Left ventricle myocardium inferior (tissue), 1 donor: ENCODE data around the gene PRR35. TPM values are rescaled to one million over a fixed set of nuclear protein-coding genes. Genes with fewer than 3 reads are reported as not detected.
A peak's percentile ranks its signal among the peaks of the same experiment; 100 is the strongest.

Source experiments
- DNase-seq: peaks from one replicate; pipeline ENCODE4 v3.0.0-alpha.2; 2020
- H3K27ac ChIP-seq: fragments of 200-600 bp; replicated peaks from 2 replicates; pipeline ENCODE4 v1.8.0; 2021
- H3K27me3 ChIP-seq: fragments of 200-600 bp; 2 replicates; pipeline ENCODE4 v1.8.0; 2021; ENCODE audit warnings: low read depth
- H3K36me3 ChIP-seq: fragments of 200-600 bp; 2 replicates; pipeline ENCODE4 v1.8.0; 2021
- H3K4me1 ChIP-seq: fragments of 200-600 bp; 2 replicates; pipeline ENCODE4 v1.8.0; 2021
- H3K4me3 ChIP-seq: fragments of 200-600 bp; 2 replicates; pipeline ENCODE4 v1.8.0; 2021; ENCODE audit warnings: mild to moderate bottlenecking, moderate library complexity
- H3K9me3 ChIP-seq: fragments of 200-600 bp; replicated peaks from 2 replicates; pipeline ENCODE4 v1.8.0; 2021
- CTCF ChIP-seq: fragments of 200-600 bp; IDR thresholded peaks from 2 replicates; pipeline ENCODE4 v1.8.0; 2021; ENCODE audit warnings: antibody characterized with exemption, mild to moderate bottlenecking, borderline replicate concordance
- intact Hi-C: fragments of 100-400 bp; cut with micrococcal nuclease; formaldehyde crosslinking; loops from one replicate; pipeline ENCODE4 v1.11.0; 2022
- total RNA-seq: library from RNA; stranded (reverse); fragmentation: NEBNext Ultra II Directional; extraction: Animal tissue kit (Norgen Biotek cat#: 25700); gene quantifications from one replicate; pipeline ENCODE4 v1.2.1, GENCODE V29; 2021
- donor health status: DM: no; HTN: yes; CAD: no; lungs with severe emphysema.

Gene PRR35
- total RNA-seq, 1 donor from 2014 or later: not detected

DNA sequence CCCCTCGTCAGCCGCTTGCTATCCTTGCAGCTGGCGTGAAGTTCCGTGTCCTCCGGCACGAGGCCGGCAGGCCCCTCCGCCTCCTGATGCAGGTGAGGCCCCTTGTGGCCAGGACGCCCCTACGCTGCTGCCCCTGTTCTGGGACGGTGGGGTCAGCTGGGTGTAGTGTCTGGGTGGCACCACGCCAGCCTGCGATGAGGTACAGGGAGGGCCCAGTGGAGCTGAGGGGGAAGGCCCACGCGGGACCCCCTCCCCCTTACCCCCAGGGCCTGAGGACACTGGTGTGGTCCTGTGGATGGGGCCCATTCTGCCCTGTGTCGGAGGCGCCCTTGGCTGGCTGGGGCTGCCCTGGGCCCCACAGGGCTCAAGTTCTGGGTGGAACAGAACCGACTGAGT lies 22.0 kb downstream of the PRR35 start:
- Histone ChIP-seq H3K4me3 (no peak overlapping the region), H3K27ac (no peak overlapping the region), H3K36me3 (no peaks in the 10 kb centered on the region), H3K27me3 (no peaks in the 10 kb centered on the region), H3K9me3 (no peaks in the 10 kb centered on the region), H3K4me1 (peaks cover 28% of the 10 kb centered on the region)
- DNase-seq: no peak
- TF ChIP-seq CTCF: no peak
- intact Hi-C loops: no loop called here

DNA sequence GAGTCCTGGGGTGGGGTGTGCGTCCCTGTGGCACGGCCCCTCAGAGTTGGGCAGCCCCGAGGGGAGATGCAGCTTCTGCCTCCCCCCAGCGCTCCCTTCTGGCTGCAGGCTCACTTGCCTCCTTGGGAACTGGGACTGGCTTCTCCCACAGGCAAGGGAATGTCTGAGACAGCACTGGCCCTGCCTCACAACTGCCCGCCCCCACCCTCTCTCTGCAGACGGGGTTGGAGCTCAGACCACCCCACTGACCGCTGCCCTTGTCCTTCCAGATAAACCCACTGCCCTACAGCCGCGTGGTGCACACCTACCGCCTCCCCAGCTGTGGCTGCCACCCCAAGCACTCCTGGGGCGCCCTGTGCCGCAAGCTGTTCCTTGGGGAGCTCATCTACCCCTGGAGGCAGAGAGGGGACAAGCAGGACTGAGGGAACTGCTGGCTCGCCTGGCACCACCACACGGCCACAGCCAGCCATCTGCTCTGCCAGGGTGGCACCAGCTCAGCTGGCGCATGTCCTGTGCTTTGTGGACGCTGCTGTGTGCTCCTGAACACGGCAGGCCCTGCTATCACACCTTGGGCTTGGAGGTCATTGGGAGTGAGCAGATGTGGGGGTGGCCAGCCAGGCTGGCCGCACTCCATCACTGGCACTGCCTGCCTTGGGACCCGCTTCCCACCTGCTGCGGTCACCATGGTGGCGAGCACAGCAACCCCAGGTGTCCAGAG lies 22.6 kb downstream of the PRR35 start:
- H3K27ac ChIP-seq: no peak overlapping the region
- no peak for DNase-seq
- intact Hi-C loops: no loop called here
- peaks cover 34% of the 10 kb centered on the region for H3K4me1 ChIP-seq
- peak; percentile 9 for TF ChIP-seq CTCF
- no peaks in the 10 kb centered on the region for H3K9me3 ChIP-seq
- no peaks in the 10 kb centered on the region for H3K36me3 ChIP-seq
- H3K27me3 ChIP-seq: no peaks in the 10 kb centered on the region
- H3K4me3 ChIP-seq: no peak overlapping the region

DNA sequence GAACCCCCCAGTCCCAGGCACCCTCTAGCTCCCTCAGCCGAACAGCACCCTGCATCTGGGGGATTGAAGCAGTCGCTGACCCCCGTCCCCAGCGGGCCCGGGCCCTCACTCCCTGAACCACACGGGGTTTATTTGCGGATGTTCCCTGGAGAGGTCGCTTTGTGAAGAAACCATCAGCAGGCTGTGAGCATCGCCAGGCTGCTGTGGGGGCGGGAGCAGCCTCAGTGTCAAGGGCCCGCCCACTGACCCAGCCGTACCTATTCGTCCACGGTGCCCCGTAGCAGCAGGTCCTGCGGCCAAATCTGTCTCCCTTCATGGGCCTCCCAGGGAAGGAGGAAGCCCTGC lies 23.2 kb downstream of the PRR35 start:
- DNase-seq: no peak
- Histone ChIP-seq H3K36me3 (no peaks in the 10 kb centered on the region), H3K27me3 (no peaks in the 10 kb centered on the region), H3K27ac (no peak overlapping the region), H3K4me1 (peaks cover 40% of the 10 kb centered on the region), H3K4me3 (no peak overlapping the region), H3K9me3 (no peaks in the 10 kb centered on the region)
- TF ChIP-seq CTCF: no peak
- intact Hi-C loops: no loop called here

DNA sequence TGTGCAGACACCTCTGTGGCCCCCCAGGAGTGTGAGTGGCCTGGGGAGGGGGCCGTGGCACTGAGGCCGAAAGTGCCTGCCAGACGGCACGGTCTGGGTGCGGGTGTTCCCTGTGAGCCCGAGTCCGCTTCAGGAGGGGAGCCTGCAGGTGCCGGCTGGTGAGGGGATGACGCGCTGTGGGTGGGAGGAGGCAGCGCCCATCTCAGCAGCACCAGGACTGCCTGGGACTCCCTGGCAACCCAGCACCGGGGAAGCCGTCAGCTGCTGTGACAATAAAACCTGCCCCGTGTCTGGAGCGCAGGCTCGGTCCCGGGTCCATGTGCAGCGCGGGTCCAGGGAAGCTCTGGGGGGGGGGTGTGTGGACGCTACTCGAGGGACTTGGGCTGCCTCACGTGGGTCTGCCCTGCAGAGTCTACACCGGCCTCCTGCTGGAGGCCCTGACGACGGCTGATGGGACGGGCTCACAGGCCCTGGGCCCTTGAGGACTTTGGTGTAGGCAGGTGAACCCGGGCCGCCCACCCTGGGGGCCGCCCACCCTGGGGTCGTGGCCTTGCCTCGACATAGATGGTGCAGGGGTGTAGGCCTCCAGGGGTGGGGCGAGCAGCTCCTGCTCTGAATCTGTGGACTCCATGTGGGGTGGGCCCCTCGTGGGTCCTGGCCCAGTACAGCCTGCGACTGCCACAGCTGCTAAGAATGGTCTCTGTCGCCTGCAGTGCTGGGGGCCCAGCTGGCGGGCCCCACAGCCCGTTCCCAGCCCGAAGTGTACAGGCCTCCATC lies 23.8 kb downstream of the PRR35 start:
- no peaks in the 10 kb centered on the region for H3K27me3 ChIP-seq
- TF ChIP-seq CTCF: no peak
- no peaks in the 10 kb centered on the region for H3K36me3 ChIP-seq
- H3K4me3 ChIP-seq: no peak overlapping the region
- intact Hi-C loops: no loop called here
- H3K9me3 ChIP-seq: no peaks in the 10 kb centered on the region
- H3K27ac ChIP-seq: no peak overlapping the region
- H3K4me1 ChIP-seq: peaks cover 42% of the 10 kb centered on the region
- DNase-seq: no peak

DNA sequence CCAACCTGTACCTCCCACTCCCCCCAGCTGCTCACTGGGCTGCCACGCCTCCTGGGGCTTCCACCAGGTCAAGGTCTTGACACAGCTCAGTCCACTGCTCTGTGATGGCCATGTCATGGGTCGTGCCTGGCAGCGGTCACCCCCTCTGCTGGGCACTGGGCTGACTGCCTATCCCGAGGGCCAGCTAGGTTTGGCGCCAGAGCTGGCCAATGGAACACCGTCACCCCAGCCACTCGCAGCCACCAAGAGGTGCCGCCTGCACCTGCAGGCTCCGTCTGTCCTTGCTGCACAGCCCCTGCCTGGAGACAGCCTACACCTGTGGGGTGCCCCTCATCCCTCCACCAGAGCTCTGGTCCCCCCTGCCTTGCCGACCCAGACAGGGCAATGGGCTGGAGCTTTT lies 25.2 kb downstream of the PRR35 start:
- H3K4me1 ChIP-seq: peaks cover 48% of the 10 kb centered on the region
- H3K36me3 ChIP-seq: no peaks in the 10 kb centered on the region
- no peak for DNase-seq
- no peak overlapping the region for H3K4me3 ChIP-seq
- H3K9me3 ChIP-seq: no peaks in the 10 kb centered on the region
- H3K27ac ChIP-seq: no peak overlapping the region
- no peaks in the 10 kb centered on the region for H3K27me3 ChIP-seq
- TF ChIP-seq CTCF: no peak
- intact Hi-C loops: no loop called here
